ENCODE data around the gene CD1E. TPM values are rescaled to one million over a fixed set of nuclear protein-coding genes. Genes with fewer than 3 reads are reported as not detected.
"Not testable (repeated sequence)": the region's sequence is repeated elsewhere in the genome, so short reads cannot be mapped to it uniquely, and the experiment has no call there.

Gene CD1E
- polyA plus RNA-seq, 1 donor from 2014 or later: not detected

DNA sequence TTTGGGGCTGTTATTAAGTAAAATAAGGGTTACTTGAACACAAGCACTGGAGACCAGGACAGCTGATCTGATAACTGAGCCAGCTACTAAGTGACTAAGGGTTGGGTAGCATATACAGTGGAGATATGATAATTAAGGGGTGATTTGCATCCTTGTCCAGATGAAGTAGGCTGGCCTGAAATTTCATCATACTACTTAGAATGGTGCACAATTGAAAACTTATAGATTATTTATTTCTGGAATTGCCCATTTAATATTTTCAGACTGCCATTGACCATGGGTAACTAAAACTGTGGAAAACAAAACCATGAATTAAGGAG lies 18.5 kb upstream of the CD1E start:
- no peaks in the 10 kb centered on the region for H3K27me3 Mint-ChIP-seq
- no peaks in the 10 kb centered on the region for H3K36me3 Mint-ChIP-seq
- no peak overlapping the region for H3K27ac Mint-ChIP-seq
- H3K4me3 Mint-ChIP-seq: peak overlapping the region in 1 of 4 donors; percentile 79
- H3K9me3 Mint-ChIP-seq: peaks cover 0 to 10% (median 6%) of the 10 kb centered on the region in 3 donors
- peaks cover 22 to 36% (median 23%) of the 10 kb centered on the region in 3 donors for H3K4me1 Mint-ChIP-seq

DNA sequence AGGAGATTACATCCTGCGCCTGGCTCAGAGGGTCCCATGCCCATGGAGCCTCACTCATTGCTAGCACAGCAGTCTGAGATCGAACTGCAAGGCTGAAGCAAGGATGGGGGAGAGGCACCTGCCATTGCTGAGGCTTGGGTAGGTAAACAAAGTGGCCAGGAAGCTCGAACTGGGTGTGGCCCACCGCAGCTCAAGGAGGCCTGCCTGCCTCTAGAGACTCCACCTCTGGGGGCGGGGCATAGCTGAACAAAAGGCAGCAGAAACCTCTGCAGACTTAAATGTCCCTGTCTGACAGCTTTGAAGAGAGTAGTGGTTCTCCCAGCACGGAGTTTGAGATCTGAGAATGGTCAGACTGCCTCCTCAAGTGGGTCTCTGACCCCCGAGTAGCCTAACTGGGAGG lies 17.3 kb upstream of the CD1E start:
- H3K4me1 Mint-ChIP-seq: peaks cover 22 to 36% (median 23%) of the 10 kb centered on the region in 3 donors
- not testable (repeated sequence) for H3K36me3 Mint-ChIP-seq, H3K27ac Mint-ChIP-seq, H3K27me3 Mint-ChIP-seq, H3K4me3 Mint-ChIP-seq
- H3K9me3 Mint-ChIP-seq: peaks cover 0 to 14% (median 6%) of the 10 kb centered on the region in 3 donors

- H3K27ac Mint-ChIP-seq, H3K27me3 Mint-ChIP-seq, H3K36me3 Mint-ChIP-seq, H3K4me1 Mint-ChIP-seq, H3K4me3 Mint-ChIP-seq, H3K9me3 Mint-ChIP-seq: not testable (repeated sequence)
Measured at GRCh38 chr1:158348946-158349345, 4.7 kb upstream of the CD1E start.

- H3K4me3 Mint-ChIP-seq: no peak overlapping the region
- peaks cover 10 to 20% (median 13%) of the 10 kb centered on the region in 3 donors for H3K4me1 Mint-ChIP-seq
- no peaks in the 10 kb centered on the region for H3K27me3 Mint-ChIP-seq
- no peaks in the 10 kb centered on the region for H3K9me3 Mint-ChIP-seq
- H3K36me3 Mint-ChIP-seq: no peaks in the 10 kb centered on the region
- H3K27ac Mint-ChIP-seq: no peak overlapping the region
Measured at GRCh38 chr1:158354255-158354654, 561 bp downstream of the CD1E start.

DNA sequence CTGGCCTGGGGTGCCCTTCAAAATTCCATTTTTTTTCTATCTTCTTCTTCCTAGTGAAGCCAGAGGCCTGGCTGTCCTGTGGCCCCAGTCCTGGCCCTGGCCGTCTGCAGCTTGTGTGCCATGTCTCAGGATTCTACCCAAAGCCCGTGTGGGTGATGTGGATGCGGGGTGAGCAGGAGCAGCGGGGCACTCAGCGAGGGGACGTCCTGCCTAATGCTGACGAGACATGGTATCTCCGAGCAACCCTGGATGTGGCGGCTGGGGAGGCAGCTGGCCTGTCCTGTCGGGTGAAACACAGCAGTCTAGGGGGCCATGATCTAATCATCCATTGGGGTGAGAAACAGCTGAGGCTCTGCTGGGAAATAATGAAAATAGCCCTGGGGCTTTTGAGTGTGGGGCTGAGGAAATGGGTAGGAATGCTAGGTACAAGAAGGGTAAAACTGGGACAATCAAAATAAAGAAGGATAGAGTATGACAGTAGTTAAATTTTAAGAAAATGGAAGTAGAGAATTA lies 2.1 kb downstream of the CD1E start:
- Mint-ChIP-seq H3K4me3 (no peak overlapping the region), H3K27ac (peak overlapping the region in 2 of 3 donors; percentile 8 to 25), H3K27me3 (no peaks in the 10 kb centered on the region), H3K9me3 (no peaks in the 10 kb centered on the region), H3K36me3 (no peaks in the 10 kb centered on the region), H3K4me1 (peaks cover 10 to 20% (median 13%) of the 10 kb centered on the region in 3 donors)

DNA sequence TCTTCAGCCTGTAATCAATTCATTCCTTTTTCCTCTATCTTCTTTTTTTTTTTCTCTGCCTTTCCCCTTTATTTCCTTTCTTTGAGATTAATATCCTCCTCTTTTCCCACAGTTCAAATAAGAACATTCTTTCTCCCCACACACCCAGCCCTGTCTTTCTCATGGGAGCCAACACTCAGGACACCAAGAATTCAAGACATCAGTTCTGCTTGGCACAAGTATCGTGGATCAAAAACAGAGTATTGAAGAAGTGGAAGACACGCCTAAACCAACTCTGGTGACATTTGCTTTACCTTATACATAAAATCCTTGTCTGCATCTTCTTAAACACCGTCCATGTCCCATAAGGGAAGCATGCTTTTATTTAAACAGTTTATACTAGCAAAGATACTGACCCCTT lies 2.9 kb downstream of the CD1E start:
- H3K4me1 Mint-ChIP-seq: peaks cover 10 to 20% (median 13%) of the 10 kb centered on the region in 3 donors
- H3K27me3 Mint-ChIP-seq: no peaks in the 10 kb centered on the region
- no peak overlapping the region for H3K27ac Mint-ChIP-seq
- no peaks in the 10 kb centered on the region for H3K9me3 Mint-ChIP-seq
- no peak overlapping the region for H3K4me3 Mint-ChIP-seq
- H3K36me3 Mint-ChIP-seq: no peaks in the 10 kb centered on the region

GRCh38 chr1:158357441-158357840 lies 3.7 kb downstream of the CD1E start:
- H3K9me3 Mint-ChIP-seq: no peaks in the 10 kb centered on the region
- H3K27ac Mint-ChIP-seq: no peak overlapping the region
- H3K27me3 Mint-ChIP-seq: no peaks in the 10 kb centered on the region
- peaks cover 10 to 20% (median 13%) of the 10 kb centered on the region in 3 donors for H3K4me1 Mint-ChIP-seq
- no peak overlapping the region for H3K4me3 Mint-ChIP-seq
- no peaks in the 10 kb centered on the region for H3K36me3 Mint-ChIP-seq

GRCh38 chr1:158362482-158362881 lies 8.8 kb downstream of the CD1E start:
- no peak overlapping the region for H3K27ac Mint-ChIP-seq
- no peak overlapping the region for H3K4me3 Mint-ChIP-seq

DNA sequence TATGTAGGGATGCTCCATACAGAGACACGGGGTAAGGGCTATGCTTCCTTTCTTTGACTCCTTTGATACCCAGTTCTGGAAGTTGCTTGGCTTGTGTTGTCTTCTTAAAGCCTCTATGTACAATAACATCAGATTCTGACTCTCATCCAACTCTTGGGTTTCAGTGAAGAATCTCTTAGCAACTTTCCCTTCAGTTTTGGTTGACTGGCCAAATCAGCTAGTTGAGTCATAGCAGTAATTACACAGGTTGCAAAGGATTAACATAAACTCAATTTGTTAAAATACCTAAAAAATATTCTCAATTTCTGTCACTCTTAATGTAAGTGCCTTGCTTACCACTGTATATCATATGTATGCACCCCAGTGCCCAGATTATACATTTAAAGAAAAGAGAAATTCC lies 9.2 kb downstream of the CD1E start:
- Mint-ChIP-seq H3K27me3 (no peaks in the 10 kb centered on the region), H3K27ac (no peak overlapping the region), H3K36me3 (peaks cover 1% of the 10 kb centered on the region), H3K9me3 (peaks cover 0 to 3% (median 3%) of the 10 kb centered on the region in 3 donors), H3K4me3 (no peak overlapping the region), H3K4me1 (no peaks in the 10 kb centered on the region)

More at GRCh38 chr1:158362482-158362881, 8.8 kb downstream of the CD1E start:
- H3K9me3 Mint-ChIP-seq: peaks cover 0 to 3% (median 0%) of the 10 kb centered on the region in 3 donors
- H3K27me3 Mint-ChIP-seq: no peaks in the 10 kb centered on the region
- H3K4me1 Mint-ChIP-seq: no peaks in the 10 kb centered on the region
- H3K36me3 Mint-ChIP-seq: no peaks in the 10 kb centered on the region

- H3K27me3 Mint-ChIP-seq: peaks cover 2% of the 10 kb centered on the region
- H3K36me3 Mint-ChIP-seq: peaks cover 1% of the 10 kb centered on the region
- H3K27ac Mint-ChIP-seq: no peak overlapping the region
- no peak overlapping the region for H3K4me3 Mint-ChIP-seq
- peaks cover 3 to 15% (median 8%) of the 10 kb centered on the region in 3 donors for H3K9me3 Mint-ChIP-seq
- no peaks in the 10 kb centered on the region for H3K4me1 Mint-ChIP-seq
Measured at GRCh38 chr1:158366783-158367182, 13.1 kb downstream of the CD1E start.

GRCh38 chr1:158371188-158371953 lies 17.7 kb downstream of the CD1E start:
- peaks cover 6% of the 10 kb centered on the region for H3K36me3 Mint-ChIP-seq
- H3K4me1 Mint-ChIP-seq: peaks cover 0 to 2% (median 0%) of the 10 kb centered on the region in 3 donors
- no peak overlapping the region for H3K4me3 Mint-ChIP-seq
- H3K27ac Mint-ChIP-seq: no peak overlapping the region
- H3K27me3 Mint-ChIP-seq: peaks cover 2% of the 10 kb centered on the region
- H3K9me3 Mint-ChIP-seq: peaks cover 11 to 23% (median 12%) of the 10 kb centered on the region in 3 donors

GRCh38 chr1:158374101-158374500 lies 20.4 kb downstream of the CD1E start:
- H3K36me3 Mint-ChIP-seq, H3K4me1 Mint-ChIP-seq, H3K27ac Mint-ChIP-seq, H3K27me3 Mint-ChIP-seq, H3K4me3 Mint-ChIP-seq: not testable (repeated sequence)
- H3K9me3 Mint-ChIP-seq: peaks cover 8 to 17% (median 12%) of the 10 kb centered on the region in 3 donors

DNA sequence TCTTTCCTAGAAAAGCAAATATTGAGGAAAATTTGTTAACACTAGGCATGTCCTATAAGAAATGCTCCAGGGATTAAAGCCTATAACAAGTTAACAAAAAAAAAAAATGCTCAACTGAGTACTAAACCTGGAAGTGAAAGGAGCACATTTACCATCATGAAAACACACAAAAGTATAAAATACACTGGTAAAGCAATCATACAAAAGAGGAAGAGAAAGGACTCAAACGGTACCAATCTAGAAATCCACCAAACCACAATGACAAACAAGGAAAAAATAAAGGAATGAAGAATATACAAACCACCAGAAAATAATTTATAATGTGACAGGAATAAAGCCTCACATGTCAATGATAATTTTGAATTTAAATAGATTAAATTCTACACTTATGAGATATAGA lies 21.2 kb downstream of the CD1E start:
- H3K27me3 Mint-ChIP-seq: peaks cover 1% of the 10 kb centered on the region
- H3K9me3 Mint-ChIP-seq: peaks cover 8 to 15% (median 12%) of the 10 kb centered on the region in 3 donors
- H3K4me1 Mint-ChIP-seq: peaks cover 0 to 2% (median 0%) of the 10 kb centered on the region in 3 donors
- H3K27ac Mint-ChIP-seq: no peak overlapping the region
- H3K4me3 Mint-ChIP-seq: no peak overlapping the region
- H3K36me3 Mint-ChIP-seq: peaks cover 8% of the 10 kb centered on the region

DNA sequence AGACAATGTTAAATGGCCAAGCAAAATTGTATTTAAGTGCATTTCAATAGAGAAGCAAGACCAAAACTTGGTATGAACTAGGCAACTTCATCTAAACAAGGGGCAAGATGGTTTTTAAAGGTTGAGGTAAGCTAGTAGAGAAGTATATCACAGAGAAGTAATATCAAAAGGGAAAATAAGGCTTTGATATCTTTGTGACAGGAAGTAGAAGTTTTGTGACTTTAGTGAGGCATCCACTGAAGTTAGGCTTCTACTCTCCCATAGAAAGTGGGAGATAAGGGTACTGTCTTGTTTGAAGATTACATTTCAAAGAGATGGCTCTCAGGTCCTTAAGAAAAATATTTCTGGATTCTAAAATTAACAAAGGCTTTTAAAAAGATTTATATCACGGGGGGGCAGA lies 36.6 kb downstream of the CD1E start:
- Mint-ChIP-seq H3K27ac (no peak overlapping the region), H3K27me3 (no peaks in the 10 kb centered on the region), H3K36me3 (peaks cover 6% of the 10 kb centered on the region), H3K4me1 (peaks cover 4 to 10% (median 8%) of the 10 kb centered on the region in 3 donors), H3K9me3 (peaks cover 0 to 5% (median 0%) of the 10 kb centered on the region in 3 donors), H3K4me3 (no peak overlapping the region)

- H3K27ac Mint-ChIP-seq: no peak overlapping the region
- H3K4me3 Mint-ChIP-seq: no peak overlapping the region
- no peaks in the 10 kb centered on the region for H3K27me3 Mint-ChIP-seq
- H3K36me3 Mint-ChIP-seq: peaks cover 6% of the 10 kb centered on the region
- peaks cover 0 to 4% (median 0%) of the 10 kb centered on the region in 3 donors for H3K9me3 Mint-ChIP-seq
- H3K4me1 Mint-ChIP-seq: peaks cover 7 to 13% (median 11%) of the 10 kb centered on the region in 3 donors
Measured at GRCh38 chr1:158391099-158391498, 37.4 kb downstream of the CD1E start.

DNA sequence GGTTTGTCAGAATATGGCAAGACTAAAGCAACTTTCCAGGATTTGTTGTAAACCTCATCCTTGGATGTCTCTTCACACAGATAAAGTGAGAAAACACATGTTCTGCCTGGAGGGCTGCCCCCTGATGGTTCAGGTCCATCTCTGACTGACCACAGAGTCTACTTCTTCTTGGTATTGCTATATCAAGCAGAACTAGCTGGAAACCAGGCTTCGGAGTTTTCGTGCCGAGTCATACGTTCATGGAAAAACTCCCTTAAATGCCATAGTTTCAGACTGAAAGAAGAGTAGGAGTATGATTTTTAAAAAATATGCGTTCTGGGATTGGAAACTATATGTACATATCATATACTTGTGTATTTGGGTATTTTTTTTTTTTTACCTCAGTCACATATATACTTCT lies 39.8 kb downstream of the CD1E start:
- peaks cover 7 to 13% (median 11%) of the 10 kb centered on the region in 3 donors for H3K4me1 Mint-ChIP-seq
- H3K36me3 Mint-ChIP-seq: peaks cover 6% of the 10 kb centered on the region
- H3K9me3 Mint-ChIP-seq: peaks cover 0 to 2% (median 0%) of the 10 kb centered on the region in 3 donors
- no peaks in the 10 kb centered on the region for H3K27me3 Mint-ChIP-seq
- no peak overlapping the region for H3K4me3 Mint-ChIP-seq
- H3K27ac Mint-ChIP-seq: no peak overlapping the region

Data from IgD-negative memory B cell (primary cell).